Cardiac atrium fibroblast (primary cell): Measurements from ENCODE around the gene LMAN2. TPM values are rescaled to one million over a fixed set of nuclear protein-coding genes. Genes with fewer than 3 reads are reported as not detected.

Experiments
- total RNA-seq: library from RNA; depleted of rRNA; stranded (reverse); fragments of >200 nt; gene quantifications from 2 replicates; pipeline ENCODE4 v1.2.3, GENCODE V29; 2015

Gene LMAN2, protein sequence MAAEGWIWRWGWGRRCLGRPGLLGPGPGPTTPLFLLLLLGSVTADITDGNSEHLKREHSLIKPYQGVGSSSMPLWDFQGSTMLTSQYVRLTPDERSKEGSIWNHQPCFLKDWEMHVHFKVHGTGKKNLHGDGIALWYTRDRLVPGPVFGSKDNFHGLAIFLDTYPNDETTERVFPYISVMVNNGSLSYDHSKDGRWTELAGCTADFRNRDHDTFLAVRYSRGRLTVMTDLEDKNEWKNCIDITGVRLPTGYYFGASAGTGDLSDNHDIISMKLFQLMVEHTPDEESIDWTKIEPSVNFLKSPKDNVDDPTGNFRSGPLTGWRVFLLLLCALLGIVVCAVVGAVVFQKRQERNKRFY
- total RNA-seq: 328 and 333 TPM in 2 replicates

DNA sequence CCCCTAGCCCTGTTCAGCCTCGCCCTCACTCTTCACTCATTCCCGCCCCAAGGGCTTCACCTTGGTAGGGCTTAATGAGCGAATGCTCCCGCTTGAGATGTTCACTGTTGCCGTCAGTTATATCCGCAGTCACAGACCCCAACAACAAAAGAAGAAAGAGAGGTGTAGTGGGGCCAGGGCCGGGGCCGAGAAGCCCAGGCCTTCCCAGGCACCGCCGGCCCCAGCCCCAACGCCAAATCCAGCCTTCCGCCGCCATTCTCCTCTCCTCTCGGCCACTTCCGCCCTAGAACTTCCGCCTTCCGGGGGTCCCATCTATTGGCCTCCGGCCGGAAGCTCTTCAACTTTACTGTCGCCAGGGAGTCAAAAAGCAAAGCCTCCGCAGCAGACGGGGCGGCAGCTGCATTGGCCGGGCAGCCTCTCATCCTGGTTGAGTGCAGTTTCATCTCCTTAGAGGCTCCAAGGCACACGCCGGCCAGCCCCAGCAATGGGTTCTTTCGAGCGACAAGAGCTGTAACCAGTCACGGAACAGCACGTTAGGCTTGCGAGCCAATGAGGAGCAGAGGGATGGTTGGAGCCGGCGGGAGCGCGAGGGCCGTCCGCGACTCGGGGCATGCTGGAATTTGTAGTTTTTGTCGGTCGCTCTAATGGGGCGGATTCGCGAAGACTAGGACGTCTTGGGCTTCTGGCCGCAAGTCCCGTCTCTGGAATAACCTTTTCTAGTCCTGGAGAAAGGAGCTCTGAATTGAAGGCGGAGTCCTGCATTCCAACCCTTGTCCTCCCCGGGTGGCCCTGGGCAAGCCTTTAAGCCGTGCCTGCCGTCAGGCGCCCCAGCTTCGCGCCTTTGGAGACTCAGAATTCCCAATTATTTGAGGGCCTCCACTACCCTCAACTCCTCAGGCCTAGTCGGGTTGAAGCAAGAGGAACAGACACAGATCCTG, at the start of gene LMAN2:
LMAN2 (minus strand) TSS at position 277 of the 938 bp plus-strand sequence; CDS start at position 256, 21 bp downstream.

DNA sequence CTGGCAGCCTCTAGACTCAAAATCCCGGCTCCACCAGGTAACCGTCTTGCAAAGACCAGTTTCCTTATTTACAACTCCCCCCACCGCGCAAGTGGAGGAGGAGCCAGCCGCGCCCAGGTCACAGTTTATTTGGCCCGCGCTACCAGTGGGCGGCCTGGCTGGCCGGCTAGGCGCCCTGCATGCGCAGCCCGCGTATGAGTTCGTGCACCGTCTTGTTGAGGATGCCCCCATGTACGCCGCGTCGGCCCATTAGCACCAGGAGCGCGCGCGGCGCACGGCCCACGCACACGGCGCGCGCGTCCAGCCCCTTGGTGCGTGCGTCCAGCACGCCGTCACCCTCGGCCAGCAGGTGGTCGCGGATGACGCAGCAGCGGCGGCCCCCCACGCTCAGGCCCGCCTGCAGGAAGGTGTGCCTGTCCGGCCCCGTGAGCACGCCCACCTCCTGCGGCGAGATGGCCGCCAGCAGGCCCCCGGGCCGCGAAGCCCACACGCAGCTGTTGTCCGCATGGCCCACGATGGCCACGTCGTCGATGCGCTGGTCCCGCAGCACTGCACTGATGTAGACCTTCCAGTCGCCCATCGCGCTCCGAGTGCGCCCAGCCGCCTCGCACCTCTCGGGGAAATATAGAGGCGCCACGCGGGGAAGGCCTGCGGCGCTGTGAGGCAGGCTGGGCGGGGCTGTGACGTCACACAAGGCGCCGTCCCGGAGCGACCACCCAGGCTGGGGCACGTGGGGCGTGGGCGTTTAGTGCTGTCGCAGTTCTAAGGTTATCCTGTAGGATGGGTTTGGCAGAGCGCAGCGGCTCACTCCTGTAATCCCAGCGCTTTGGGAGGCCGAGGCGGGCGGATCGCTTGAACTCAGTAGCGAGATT, 48.8 kb upstream of the LMAN2 start, which contains the start of gene PFN3:
PFN3 (minus strand) TSS at position 665 of the 872 bp plus-strand sequence; CDS start at position 580, 85 bp downstream.

DNA sequence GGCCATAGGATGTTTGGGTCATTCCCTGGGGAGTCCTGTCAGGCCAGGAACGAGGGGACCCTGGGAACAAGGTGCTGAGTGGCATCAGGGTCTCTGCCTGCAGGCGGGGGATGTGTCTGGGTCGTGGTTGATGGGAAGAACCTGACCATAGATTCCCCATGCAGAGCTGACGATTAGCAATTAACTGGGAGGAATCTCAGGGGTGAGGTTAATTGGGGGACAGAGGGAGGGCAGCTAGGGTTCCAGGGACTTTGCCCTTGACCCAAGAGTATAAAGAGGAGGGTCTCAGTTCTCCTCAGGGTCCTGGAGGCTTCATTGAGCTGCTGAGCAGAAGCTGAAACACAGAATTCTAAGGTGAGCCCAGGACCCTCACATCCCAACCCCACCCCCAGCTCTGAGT, 32.7 kb upstream of the LMAN2 start, which contains the start of gene SLC34A1:
SLC34A1 (plus strand) TSS at position 301 of the 400 bp plus-strand sequence. CDS start 1,308 bp downstream, outside the sequence.

DNA sequence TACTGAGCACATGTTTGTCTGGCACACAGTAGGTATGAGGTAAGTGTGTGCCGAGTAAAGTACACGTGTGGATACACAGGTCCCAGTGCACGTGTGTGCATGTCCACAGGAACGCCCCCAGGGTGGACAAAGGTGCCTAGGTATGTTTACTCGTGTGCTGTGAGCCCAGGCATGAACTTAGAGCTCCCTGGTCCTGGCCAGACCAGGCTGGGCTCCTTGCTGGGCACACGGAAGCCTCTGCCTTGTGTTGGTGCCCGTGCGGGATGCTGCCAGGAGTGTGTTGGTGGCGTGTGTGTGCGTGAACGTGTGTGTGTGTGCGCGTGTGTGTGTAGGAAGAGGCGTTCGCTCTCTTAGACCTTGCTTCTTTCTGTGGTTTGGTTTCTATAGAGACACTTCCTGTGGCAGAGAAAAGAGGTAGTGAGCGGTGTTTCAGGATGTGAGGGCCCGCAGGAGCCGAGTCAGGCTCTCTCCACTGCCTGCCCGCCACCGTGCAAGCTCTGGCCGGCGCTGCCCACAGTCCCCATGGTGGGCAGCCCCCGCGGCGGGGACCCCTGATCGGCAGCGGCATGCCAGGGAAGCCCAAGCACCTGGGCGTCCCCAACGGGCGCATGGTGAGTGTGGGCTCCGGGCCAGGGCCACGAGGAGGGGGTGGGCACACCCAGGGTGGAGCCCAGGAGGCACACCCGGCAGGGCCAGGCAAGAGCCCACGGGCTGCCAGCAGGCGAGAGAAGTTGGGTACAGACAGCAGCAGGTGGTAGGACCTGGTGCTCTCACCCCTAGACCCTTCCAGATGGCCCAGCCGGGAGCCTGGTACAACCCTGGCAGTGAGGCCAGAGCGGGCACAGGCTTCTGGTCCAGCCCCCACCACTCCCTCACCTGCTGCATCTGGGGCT, 6.2 kb upstream of the LMAN2 start, which contains the start of gene RGS14:
RGS14 (plus strand) TSS at position 466 of the 893 bp plus-strand sequence; CDS start at position 567, 101 bp downstream.

DNA sequence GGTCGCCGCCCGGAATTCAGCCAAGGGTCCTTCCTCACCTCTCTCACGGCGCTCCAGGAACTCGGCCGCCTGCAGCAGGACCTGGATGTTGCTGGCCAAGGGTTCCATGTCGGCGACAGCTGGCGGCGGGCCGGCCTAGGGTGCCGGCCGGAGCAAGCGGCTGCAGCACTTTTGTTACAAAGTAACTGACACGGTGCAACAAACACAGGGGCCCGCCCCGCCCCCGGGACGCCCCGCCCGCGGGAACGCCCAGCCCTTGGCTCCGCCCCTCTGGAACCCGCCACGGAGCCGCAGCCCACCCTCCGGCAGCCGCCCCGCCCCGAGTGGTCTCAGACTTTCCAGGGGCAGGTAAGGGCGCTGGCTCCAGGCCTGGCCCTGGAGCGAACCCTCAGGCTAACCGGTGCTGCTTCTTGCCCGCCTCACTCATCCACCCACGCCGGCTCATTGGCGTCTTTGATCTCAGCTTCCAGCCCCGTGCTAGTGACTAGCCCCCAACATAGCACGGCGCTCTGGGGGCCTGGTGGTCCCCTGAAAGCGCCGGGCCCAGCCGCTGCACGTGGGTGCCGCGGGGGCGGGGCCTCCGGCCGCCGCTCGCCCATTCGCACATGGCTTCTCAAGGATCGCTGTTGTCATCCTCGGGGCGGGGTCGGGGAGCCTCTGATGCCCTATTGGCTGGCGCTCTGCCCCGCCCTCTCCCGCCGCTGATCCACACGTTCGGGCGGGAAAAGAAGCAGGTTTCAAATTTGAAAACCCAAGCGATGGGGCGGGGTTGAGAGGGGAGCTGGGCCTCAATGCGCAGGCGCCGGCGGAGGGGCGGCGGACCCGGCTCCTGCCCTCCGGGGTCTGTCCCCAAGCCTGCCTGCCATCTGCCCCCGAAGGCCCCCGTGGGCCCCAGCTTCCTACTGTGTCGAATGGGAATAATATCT, 39.5 kb downstream of the LMAN2 start, which contains the start of gene MXD3:
MXD3 (minus strand) TSS at position 176 of the 926 bp plus-strand sequence; CDS start at position 108, 68 bp downstream.

DNA sequence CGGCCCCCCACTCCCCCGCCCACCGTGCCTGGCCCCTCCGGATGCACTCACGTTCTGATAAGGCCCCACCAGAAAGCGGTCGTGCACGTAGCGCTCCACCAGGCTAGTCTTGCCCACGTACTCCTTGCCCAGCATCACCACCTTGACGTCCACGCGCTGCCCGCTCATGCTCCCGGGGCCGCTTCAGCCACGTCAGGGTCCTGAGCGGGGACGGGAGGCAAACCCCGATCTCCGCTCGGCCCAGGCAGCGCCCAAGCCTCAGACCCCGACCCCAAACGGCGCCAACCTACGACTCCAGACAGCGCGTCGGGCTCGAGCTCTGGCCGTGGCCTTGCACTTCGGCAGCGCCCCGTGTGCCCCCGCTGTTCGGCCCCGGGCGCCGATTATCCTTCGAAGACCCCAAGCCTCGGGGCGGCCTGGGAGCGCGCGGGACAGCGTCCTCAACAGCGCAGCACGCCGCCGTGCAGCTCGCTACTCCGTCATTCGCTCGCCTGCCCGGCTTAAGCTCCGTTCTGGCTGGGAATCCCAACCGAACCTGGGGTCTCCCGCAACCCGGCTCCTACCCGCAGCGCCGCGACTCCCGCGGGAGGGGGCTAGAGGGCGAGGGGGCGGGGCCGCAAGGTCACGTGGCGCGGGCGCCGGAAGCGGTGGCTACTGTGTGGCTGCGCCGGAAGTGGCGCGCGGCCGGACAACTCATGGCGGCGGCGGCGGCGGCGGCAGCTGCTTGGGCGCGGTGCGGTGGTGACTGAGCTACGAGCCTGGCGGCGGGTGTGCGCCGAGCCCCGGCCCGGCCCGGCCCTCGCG, 48.1 kb downstream of the LMAN2 start, which contains the start of the genes PRELID1 and RAB24:
PRELID1 (plus strand) TSS at position 679 of the 804 bp plus-strand sequence. CDS start 187 bp downstream, outside the sequence.
RAB24 (minus strand) TSS at position 599 of the 804 bp plus-strand sequence; CDS start at position 168, 431 bp downstream.

Other genes starting within 250 kb of the LMAN2 start
- 11.6 and 17.2 TPM in 2 replicates for gene NSD1, start 217.9 kb downstream of the LMAN2 start, total RNA-seq
- 31.3 and 35.7 TPM in 2 replicates for gene RAB24, start 47.9 kb downstream of the LMAN2 start, total RNA-seq
- 111 and 122 TPM in 2 replicates for gene PRELID1, start 47.9 kb downstream of the LMAN2 start, total RNA-seq
- gene MXD3, start 39.8 kb downstream of the LMAN2 start, total RNA-seq: 7.9 and 12.3 TPM in 2 replicates
- 1.4 and 4.9 TPM in 2 replicates for gene RGS14, start 6.3 kb upstream of the LMAN2 start, total RNA-seq
- gene SLC34A1, start 32.8 kb upstream of the LMAN2 start, total RNA-seq: not detected in 2 replicates
- not detected in 2 replicates for gene PFN3, start 49.0 kb upstream of the LMAN2 start, total RNA-seq
- not detected in 2 replicates for gene F12, start 57.9 kb upstream of the LMAN2 start, total RNA-seq
- 17.7 and 21.9 TPM in 2 replicates for gene GRK6, start 75.0 kb upstream of the LMAN2 start, total RNA-seq
- gene PRR7, start 95.1 kb upstream of the LMAN2 start, total RNA-seq: 28.3 and 30.3 TPM in 2 replicates
- 139 and 144 TPM in 2 replicates for gene DBN1, start 122.0 kb upstream of the LMAN2 start, total RNA-seq
- gene PDLIM7, start 145.9 kb upstream of the LMAN2 start, total RNA-seq: 169 and 204 TPM in 2 replicates
- gene DOK3, start 158.2 kb upstream of the LMAN2 start, total RNA-seq: under 0.01 and 2.3 TPM in 2 replicates
- gene DDX41, start 165.3 kb upstream of the LMAN2 start, total RNA-seq: 114 and 118 TPM in 2 replicates
- gene FAM193B, start 202.9 kb upstream of the LMAN2 start, total RNA-seq: 23.8 and 24.9 TPM in 2 replicates
- gene TMED9, start 240.5 kb upstream of the LMAN2 start, total RNA-seq: 178 and 244 TPM in 2 replicates
- gene B4GALT7, start 248.5 kb upstream of the LMAN2 start, total RNA-seq: 40.1 and 44.9 TPM in 2 replicates